ENCODE data around the gene CIAO3. TPM values are rescaled to one million over a fixed set of nuclear protein-coding genes. Genes with fewer than 3 reads are reported as not detected.
A peak's percentile ranks its signal among the peaks of the same experiment; 100 is the strongest.

CIAO3 gene
- total RNA-seq, 4 donors from 2014 or later: 35.2 to 110 (median 52.0) TPM

GRCh38 chr16:787978-788398 is 47.2 kb upstream of the CIAO3 start, which contains the start of gene RPUSD1:
RPUSD1 (minus strand) TSS chr16:788381; CDS start chr16:787737, 644 bp downstream.
- no peaks in the 10 kb centered on the region for H3K9me3 ChIP-seq
- H3K36me3 ChIP-seq: peaks cover 32% of the 10 kb centered on the region
- H3K4me1 ChIP-seq: peaks cover 37% of the 10 kb centered on the region
- H3K27me3 ChIP-seq: peaks cover under 1% of the 10 kb centered on the region
- no peak for DNase-seq (ENCODE audit: low spot score in 2 of 2)
- peak within 1 kb of the TSS; percentile 50 for H3K27ac ChIP-seq
- TF ChIP-seq CTCF (IDR thresholded peaks at IDR 0.05): no peak
- TF ChIP-seq POLR2AphosphoS5 (IDR thresholded peaks at IDR 0.05): no peak
- TF ChIP-seq EP300 (IDR thresholded peaks at IDR 0.05): no peak
- TF ChIP-seq POLR2A (IDR thresholded peaks at IDR 0.05): no peak
- no CpG with 5 or more reads among the region's 45 CpGs for WGBS
- peak within 1 kb of the TSS; percentile 72 for H3K4me3 ChIP-seq

GRCh38 chr16:787321-787966 is 46.6 kb upstream of the CIAO3 start:
- Histone ChIP-seq H3K36me3 (peaks cover 26% of the 10 kb centered on the region), H3K4me1 (peaks cover 42% of the 10 kb centered on the region), H3K27ac (peak overlapping the region; percentile 50), H3K9me3 (no peaks in the 10 kb centered on the region), H3K27me3 (peaks cover 6% of the 10 kb centered on the region), H3K4me3 (peak overlapping the region; percentile 72)
- TF ChIP-seq POLR2A (IDR thresholded peaks at IDR 0.05): no peak
- TF ChIP-seq EP300 (IDR thresholded peaks at IDR 0.05): no peak
- no peak for TF ChIP-seq CTCF (IDR thresholded peaks at IDR 0.05)
- no peak for TF ChIP-seq POLR2AphosphoS5 (IDR thresholded peaks at IDR 0.05)
- DNase-seq (ENCODE audit: low spot score in 2 of 2): no peak
- 28% methylated on average over 27 of the region's 47 CpGs for WGBS

- peaks cover 48% of the 10 kb centered on the region for H3K4me1 ChIP-seq
- peaks cover 22% of the 10 kb centered on the region for H3K27me3 ChIP-seq
- peaks cover 16% of the 10 kb centered on the region for H3K36me3 ChIP-seq
- peak in 1 of 2 donors; percentile 88 for DNase-seq (ENCODE audit: low spot score in 2 of 2)
- WGBS: 62% methylated on average over 40 of the region's 58 CpGs
- no peaks in the 10 kb centered on the region for H3K9me3 ChIP-seq
- H3K27ac ChIP-seq: no peak overlapping the region
- no peak overlapping the region for H3K4me3 ChIP-seq
- TF ChIP-seq POLR2A (IDR thresholded peaks at IDR 0.05): no peak
- peak; percentile 64 to 78 for TF ChIP-seq CTCF (IDR thresholded peaks at IDR 0.05)
- no peak for TF ChIP-seq POLR2AphosphoS5 (IDR thresholded peaks at IDR 0.05)
- TF ChIP-seq EP300 (IDR thresholded peaks at IDR 0.05): no peak
Observed at GRCh38 chr16:785563-786535, 45.1 kb upstream of the CIAO3 start.

- H3K4me3 ChIP-seq: no peak overlapping the region
- 90% methylated on average over 2 of the region's 19 CpGs for WGBS
- H3K27me3 ChIP-seq: peaks cover 36% of the 10 kb centered on the region
- H3K27ac ChIP-seq: no peak overlapping the region
- H3K9me3 ChIP-seq: no peaks in the 10 kb centered on the region
- DNase-seq (ENCODE audit: low spot score in 2 of 2): no peak
- peaks cover 45% of the 10 kb centered on the region for H3K4me1 ChIP-seq
- peaks cover 16% of the 10 kb centered on the region for H3K36me3 ChIP-seq
- TF ChIP-seq POLR2AphosphoS5 (IDR thresholded peaks at IDR 0.05) (no peak), POLR2A (IDR thresholded peaks at IDR 0.05) (no peak), EP300 (IDR thresholded peaks at IDR 0.05) (no peak), CTCF (IDR thresholded peaks at IDR 0.05) (no peak)
Observed at GRCh38 chr16:784431-784830, 43.6 kb upstream of the CIAO3 start.

All from suprapubic skin (tissue), 4 donors.